ENCODE data around the gene TCAP. TPM values are rescaled to one million over a fixed set of nuclear protein-coding genes. Genes with fewer than 3 reads are reported as not detected.

TCAP gene
- total RNA-seq, 1 experiment from 2014 or later, result 1.6 TPM

DNA sequence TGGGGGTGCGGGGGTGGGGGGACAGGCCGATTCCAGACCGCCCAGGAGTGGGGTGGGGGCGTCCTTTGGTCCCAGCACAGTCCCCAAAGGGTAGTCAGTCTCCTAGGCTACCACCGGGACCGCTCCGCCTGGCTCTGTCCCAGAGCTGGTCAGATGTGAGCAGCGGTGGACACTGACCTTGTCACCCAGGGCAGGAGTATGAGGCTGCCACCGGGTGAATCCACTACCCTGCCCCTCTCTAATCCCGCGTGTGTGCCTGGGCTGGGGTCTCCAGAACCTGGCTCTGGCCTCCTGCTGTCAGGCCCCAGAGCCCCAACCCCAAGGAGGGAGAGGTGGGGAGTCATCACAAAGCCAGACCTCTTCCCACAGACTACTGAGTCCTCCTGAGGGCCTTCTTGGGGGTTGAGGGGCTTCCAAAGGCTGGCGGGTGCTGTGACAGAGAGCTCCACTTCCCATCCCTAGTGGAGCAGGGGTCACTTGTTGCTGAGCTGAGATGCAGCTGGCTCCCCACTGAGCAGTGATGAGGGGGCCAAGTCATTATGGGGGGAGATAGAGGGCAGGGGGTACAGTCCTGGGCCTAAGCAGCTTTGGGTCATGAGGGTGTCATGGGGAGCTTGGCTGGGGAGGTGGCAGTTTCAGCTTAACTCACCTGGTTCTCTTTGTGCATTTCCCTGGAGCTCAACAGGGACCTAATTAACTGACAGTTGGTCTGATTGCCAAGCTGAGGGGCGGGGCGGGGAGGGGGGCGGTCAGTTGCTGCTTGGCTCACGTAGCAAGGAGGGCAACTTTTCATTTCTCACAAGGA is 37.2 kb upstream of the TCAP start:
- Histone ChIP-seq H3K27ac (ENCODE audit: low read length) (no peak overlapping the region; the same call in 1 of the 2 replicates), H3K27me3 (ENCODE audit: control insufficient read depth, insufficient read depth, low read length) (no peaks in the 10 kb centered on the region), H3K36me3 (ENCODE audit: control insufficient read depth, insufficient read depth, low read length) (no peaks in the 10 kb centered on the region), H3K9me3 (ENCODE audit: control insufficient read depth, insufficient read depth, low read depth, low read length) (no peaks in the 10 kb centered on the region), H3K4me1 (ENCODE audit: control insufficient read depth, insufficient read depth, low read length) (peaks cover 17% of the 10 kb centered on the region), H3K4me3 (ENCODE audit: low read depth in 2 of 2, low read length in 2 of 2) (peak overlapping the region in 1 of 2 experiments; percentile 26; a peak in 2 of 4 replicates)
- intact Hi-C loops (cut with micrococcal nuclease; ENCODE audit: unreplicated experiment) (loop anchor here (5.0 kb wide), 1 partner anchor 124 kb away; no protein-coding TSS in a partner anchor), in situ Hi-C loops (cut with HindIII; ENCODE audit: low pct_unique_long_range_greater_than_20kb, low sequenced_read_pairs) (no loop called here)
- TF ChIP-seq POLR2AphosphoS5 (IDR thresholded peaks at IDR 0.05; ENCODE audit: low read depth, low read length) (no peak), TCF7L2 (IDR thresholded peaks at IDR 0.05; ENCODE audit: low read depth, low read length) (no peak), SIN3A (IDR thresholded peaks at IDR 0.05; ENCODE audit: borderline replicate concordance, insufficient read depth, low read depth, low read length) (no peak)
- TF ChIP-seq, protein P1, sequence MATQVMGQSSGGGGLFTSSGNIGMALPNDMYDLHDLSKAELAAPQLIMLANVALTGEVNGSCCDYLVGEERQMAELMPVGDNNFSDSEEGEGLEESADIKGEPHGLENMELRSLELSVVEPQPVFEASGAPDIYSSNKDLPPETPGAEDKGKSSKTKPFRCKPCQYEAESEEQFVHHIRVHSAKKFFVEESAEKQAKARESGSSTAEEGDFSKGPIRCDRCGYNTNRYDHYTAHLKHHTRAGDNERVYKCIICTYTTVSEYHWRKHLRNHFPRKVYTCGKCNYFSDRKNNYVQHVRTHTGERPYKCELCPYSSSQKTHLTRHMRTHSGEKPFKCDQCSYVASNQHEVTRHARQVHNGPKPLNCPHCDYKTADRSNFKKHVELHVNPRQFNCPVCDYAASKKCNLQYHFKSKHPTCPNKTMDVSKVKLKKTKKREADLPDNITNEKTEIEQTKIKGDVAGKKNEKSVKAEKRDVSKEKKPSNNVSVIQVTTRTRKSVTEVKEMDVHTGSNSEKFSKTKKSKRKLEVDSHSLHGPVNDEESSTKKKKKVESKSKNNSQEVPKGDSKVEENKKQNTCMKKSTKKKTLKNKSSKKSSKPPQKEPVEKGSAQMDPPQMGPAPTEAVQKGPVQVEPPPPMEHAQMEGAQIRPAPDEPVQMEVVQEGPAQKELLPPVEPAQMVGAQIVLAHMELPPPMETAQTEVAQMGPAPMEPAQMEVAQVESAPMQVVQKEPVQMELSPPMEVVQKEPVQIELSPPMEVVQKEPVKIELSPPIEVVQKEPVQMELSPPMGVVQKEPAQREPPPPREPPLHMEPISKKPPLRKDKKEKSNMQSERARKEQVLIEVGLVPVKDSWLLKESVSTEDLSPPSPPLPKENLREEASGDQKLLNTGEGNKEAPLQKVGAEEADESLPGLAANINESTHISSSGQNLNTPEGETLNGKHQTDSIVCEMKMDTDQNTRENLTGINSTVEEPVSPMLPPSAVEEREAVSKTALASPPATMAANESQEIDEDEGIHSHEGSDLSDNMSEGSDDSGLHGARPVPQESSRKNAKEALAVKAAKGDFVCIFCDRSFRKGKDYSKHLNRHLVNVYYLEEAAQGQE (IDR thresholded peaks at IDR 0.05; ENCODE audit: insufficient read depth in 1 of 2, low read depth in 2 of 2, low read length in 1 of 2), result no peak
- TF ChIP-seq, protein P2, sequence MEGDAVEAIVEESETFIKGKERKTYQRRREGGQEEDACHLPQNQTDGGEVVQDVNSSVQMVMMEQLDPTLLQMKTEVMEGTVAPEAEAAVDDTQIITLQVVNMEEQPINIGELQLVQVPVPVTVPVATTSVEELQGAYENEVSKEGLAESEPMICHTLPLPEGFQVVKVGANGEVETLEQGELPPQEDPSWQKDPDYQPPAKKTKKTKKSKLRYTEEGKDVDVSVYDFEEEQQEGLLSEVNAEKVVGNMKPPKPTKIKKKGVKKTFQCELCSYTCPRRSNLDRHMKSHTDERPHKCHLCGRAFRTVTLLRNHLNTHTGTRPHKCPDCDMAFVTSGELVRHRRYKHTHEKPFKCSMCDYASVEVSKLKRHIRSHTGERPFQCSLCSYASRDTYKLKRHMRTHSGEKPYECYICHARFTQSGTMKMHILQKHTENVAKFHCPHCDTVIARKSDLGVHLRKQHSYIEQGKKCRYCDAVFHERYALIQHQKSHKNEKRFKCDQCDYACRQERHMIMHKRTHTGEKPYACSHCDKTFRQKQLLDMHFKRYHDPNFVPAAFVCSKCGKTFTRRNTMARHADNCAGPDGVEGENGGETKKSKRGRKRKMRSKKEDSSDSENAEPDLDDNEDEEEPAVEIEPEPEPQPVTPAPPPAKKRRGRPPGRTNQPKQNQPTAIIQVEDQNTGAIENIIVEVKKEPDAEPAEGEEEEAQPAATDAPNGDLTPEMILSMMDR (IDR thresholded peaks at IDR 0.05), result no peak
- ATAC-seq (no peak), DNase-seq (ENCODE audit: low read depth, low spot score) (no peak)
- CTCF ChIA-PET, result interaction anchor here (0.6 to 0.8 kb wide), 6 partner anchors 8 to 726 kb away, joined by 3 to 8 read pairs (median 4); partner anchors contain the start of gene ERBB2
- BruUV-seq (replicated peaks), result no TSS peak
- POLR2A ChIA-PET, result interaction anchor here (0.7 kb wide), 1 partner anchor 35 kb away, joined by 4 read pairs; no protein-coding TSS in a partner anchor

DNA sequence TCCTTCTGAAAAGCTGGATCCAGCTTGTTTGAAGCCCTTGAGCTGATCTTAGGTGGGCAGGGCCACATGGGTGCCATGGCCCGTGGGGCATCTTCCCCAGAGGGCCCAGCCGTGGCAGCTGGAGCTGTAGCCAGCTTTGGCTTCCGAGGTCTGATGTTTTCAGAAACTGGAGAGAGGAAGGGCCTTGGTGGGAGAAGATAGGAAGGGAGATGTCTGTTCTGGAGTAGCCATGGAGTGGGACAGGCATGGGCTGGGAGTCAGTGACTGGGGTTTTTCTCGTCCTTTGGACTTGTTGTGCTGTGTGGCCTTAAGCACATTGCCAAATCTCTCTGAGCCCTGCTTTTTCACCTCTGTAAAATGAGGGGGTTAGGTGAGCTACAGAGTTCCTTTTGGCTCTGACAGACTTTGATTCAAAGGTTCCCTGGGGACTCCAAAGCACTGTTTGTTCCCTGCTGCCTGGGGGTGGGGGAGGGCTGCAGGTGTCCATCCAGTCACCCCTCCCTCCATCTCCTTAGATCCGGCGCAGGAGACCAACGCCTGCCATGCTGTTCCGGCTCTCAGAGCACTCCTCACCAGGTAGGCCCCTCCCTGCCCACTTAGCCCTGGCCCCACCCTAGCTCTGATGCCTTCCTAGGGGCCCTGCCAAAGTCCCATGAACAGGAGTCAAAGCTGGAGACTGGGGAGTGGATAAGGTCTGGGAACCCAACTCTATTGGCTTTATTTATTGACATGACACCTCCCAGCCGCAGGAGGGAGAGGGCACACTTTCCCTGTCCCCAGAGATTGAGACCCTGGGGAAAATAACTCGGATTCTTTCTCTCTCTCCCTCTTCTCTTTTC is 36.3 kb upstream of the TCAP start:
- in situ Hi-C loops (cut with HindIII; ENCODE audit: low pct_unique_long_range_greater_than_20kb, low sequenced_read_pairs), result no loop called here
- ChIA-PET CTCF (interaction anchor here (0.6 to 0.8 kb wide), 2 partner anchors 16 to 81 kb away, joined by 3 to 4 read pairs; no protein-coding TSS in a partner anchor), POLR2A (no interaction called here)
- H3K27me3 ChIP-seq (ENCODE audit: control insufficient read depth, insufficient read depth, low read length), result no peaks in the 10 kb centered on the region
- no peaks in the 10 kb centered on the region for H3K9me3 ChIP-seq (ENCODE audit: control insufficient read depth, insufficient read depth, low read depth, low read length)
- no peak for ATAC-seq
- TF ChIP-seq POLR2AphosphoS5 (IDR thresholded peaks at IDR 0.05; ENCODE audit: low read depth, low read length) (no peak), TCF7L2 (IDR thresholded peaks at IDR 0.05; ENCODE audit: low read depth, low read length) (no peak), SIN3A (IDR thresholded peaks at IDR 0.05; ENCODE audit: borderline replicate concordance, insufficient read depth, low read depth, low read length) (no peak)
- TF ChIP-seq, protein P1 (IDR thresholded peaks at IDR 0.05; ENCODE audit: insufficient read depth in 1 of 2, low read depth in 2 of 2, low read length in 1 of 2), result no peak
- TF ChIP-seq, protein P2 (IDR thresholded peaks at IDR 0.05), result no peak
- H3K36me3 ChIP-seq (ENCODE audit: control insufficient read depth, insufficient read depth, low read length), result no peaks in the 10 kb centered on the region
- peaks cover 22% of the 10 kb centered on the region for H3K4me1 ChIP-seq (ENCODE audit: control insufficient read depth, insufficient read depth, low read length)
- H3K4me3 ChIP-seq (ENCODE audit: low read depth in 2 of 2, low read length in 2 of 2), result peak overlapping the region in 1 of 2 experiments; percentile 4; a peak in 1 of 4 replicates
- no TSS peak for BruUV-seq (replicated peaks)
- no peak for DNase-seq (ENCODE audit: low read depth, low spot score)
- intact Hi-C loops (cut with micrococcal nuclease; ENCODE audit: unreplicated experiment), result loop anchor here (5.0 kb wide), 1 partner anchor 123 kb away; no protein-coding TSS in a partner anchor
- peak overlapping the region; percentile 29 for H3K27ac ChIP-seq (ENCODE audit: low read length)
